Measurements from ENCODE around the gene MAPK8IP2. TPM values are rescaled to one million over a fixed set of nuclear protein-coding genes. Genes with fewer than 3 reads are reported as not detected.

Gene MAPK8IP2
- total and polyA plus RNA-seq, 2 of the 13 experiments (the other 11 are each of a cell fraction or from before 2014, with no cell fraction given) = 1.3 to 2.6 TPM

DNA sequence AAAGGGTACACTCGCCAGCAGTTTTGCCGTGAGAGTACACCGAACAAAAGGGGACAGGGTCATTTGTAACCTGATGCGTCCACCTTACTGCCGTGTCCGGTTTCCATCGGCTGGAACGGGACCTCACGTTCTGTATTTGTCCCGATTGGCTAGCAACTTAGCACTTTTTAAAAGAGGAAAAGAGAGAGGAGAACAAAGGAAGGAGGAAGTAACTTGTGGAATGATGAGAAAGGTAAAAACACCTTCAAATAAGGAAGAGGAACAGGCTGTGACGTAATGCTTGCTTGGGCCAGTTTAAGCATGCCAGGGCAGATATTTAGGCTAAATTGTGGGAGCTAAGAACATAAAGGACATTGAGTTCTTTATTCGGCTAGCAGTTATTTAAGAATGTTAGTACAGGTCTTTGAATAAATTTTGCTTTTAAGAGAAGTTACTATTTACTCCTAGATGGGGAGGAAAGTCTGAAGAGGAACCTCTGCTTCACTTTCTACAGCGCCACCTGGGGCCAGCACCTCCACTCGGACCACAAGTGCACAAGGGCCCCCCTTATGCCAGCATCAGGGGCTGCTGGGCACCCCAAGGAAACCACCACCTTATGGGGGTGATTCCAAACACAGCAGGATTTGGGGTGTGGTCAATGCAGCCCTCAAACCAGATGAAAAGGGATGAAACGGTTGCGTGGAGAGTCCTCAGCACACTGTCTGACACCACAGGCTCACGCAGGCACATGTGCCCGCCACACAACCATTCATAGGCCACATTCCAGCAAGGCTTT is 21.5 kb downstream of the MAPK8IP2 start (continued):
- TF ChIP-seq, protein P1, sequence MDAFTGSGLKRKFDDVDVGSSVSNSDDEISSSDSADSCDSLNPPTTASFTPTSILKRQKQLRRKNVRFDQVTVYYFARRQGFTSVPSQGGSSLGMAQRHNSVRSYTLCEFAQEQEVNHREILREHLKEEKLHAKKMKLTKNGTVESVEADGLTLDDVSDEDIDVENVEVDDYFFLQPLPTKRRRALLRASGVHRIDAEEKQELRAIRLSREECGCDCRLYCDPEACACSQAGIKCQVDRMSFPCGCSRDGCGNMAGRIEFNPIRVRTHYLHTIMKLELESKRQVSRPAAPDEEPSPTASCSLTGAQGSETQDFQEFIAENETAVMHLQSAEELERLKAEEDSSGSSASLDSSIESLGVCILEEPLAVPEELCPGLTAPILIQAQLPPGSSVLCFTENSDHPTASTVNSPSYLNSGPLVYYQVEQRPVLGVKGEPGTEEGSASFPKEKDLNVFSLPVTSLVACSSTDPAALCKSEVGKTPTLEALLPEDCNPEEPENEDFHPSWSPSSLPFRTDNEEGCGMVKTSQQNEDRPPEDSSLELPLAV (CRISPR knock-in tag; conservative IDR thresholded peaks at IDR 0.05; ENCODE audit: low read depth) = no peak
- no peak for TF ChIP-seq ATF6 (CRISPR knock-in tag; conservative IDR thresholded peaks at IDR 0.05)
- TF ChIP-seq HOXA7 (CRISPR knock-in tag; IDR thresholded peaks at IDR 0.05) = no peak
- no peak for TF ChIP-seq HMG20A (CRISPR knock-in tag; IDR thresholded peaks at IDR 0.05; ENCODE audit: borderline replicate concordance)
- TF ChIP-seq ZNF670 (CRISPR knock-in tag; IDR thresholded peaks at IDR 0.05; ENCODE audit: borderline replicate concordance) = no peak
- TF ChIP-seq, protein P2, sequence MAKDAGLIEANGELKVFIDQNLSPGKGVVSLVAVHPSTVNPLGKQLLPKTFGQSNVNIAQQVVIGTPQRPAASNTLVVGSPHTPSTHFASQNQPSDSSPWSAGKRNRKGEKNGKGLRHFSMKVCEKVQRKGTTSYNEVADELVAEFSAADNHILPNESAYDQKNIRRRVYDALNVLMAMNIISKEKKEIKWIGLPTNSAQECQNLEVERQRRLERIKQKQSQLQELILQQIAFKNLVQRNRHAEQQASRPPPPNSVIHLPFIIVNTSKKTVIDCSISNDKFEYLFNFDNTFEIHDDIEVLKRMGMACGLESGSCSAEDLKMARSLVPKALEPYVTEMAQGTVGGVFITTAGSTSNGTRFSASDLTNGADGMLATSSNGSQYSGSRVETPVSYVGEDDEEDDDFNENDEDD (CRISPR knock-in tag; IDR thresholded peaks at IDR 0.05; ENCODE audit: borderline replicate concordance) = no peak
- TF ChIP-seq ZNF614 (CRISPR knock-in tag; IDR thresholded peaks at IDR 0.05; ENCODE audit: borderline replicate concordance) = 0 out of 2 replicates have a peak, but pooled peaks have one; percentile 12
- no peak for TF ChIP-seq ADNP (CRISPR knock-in tag; IDR thresholded peaks at IDR 0.05)
- TF ChIP-seq IRF1 (CRISPR knock-in tag; IDR thresholded peaks at IDR 0.05; ENCODE audit: low read depth) = no peak
- no peak for TF ChIP-seq ZSCAN20 (CRISPR knock-in tag; IDR thresholded peaks at IDR 0.05; ENCODE audit: borderline replicate concordance)
- no peak for TF ChIP-seq HNRNPUL1 (IDR thresholded peaks at IDR 0.05; ENCODE audit: low read depth, low read length)
- TF ChIP-seq MAZ (IDR thresholded peaks at IDR 0.05; ENCODE audit: borderline replicate concordance, low read depth, low read length) = no peak
- TF ChIP-seq MAZ (CRISPR knock-in tag; IDR thresholded peaks at IDR 0.05; ENCODE audit: low read depth) = no peak
- no peak for TF ChIP-seq ZMYM3 (CRISPR knock-in tag; IDR thresholded peaks at IDR 0.05)
- no peak for TF ChIP-seq GATA4 (IDR thresholded peaks at IDR 0.05; ENCODE audit: borderline replicate concordance, low read depth)
- TF ChIP-seq, protein P3, sequence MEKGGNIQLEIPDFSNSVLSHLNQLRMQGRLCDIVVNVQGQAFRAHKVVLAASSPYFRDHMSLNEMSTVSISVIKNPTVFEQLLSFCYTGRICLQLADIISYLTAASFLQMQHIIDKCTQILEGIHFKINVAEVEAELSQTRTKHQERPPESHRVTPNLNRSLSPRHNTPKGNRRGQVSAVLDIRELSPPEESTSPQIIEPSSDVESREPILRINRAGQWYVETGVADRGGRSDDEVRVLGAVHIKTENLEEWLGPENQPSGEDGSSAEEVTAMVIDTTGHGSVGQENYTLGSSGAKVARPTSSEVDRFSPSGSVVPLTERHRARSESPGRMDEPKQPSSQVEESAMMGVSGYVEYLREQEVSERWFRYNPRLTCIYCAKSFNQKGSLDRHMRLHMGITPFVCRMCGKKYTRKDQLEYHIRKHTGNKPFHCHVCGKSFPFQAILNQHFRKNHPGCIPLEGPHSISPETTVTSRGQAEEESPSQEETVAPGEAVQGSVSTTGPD (CRISPR knock-in tag; IDR thresholded peaks at IDR 0.05) = no peak
- TF ChIP-seq ETV6 (CRISPR knock-in tag; conservative IDR thresholded peaks at IDR 0.05) = no peak; the same call in 1 of the 2 replicates
- no peak for TF ChIP-seq NFIB (CRISPR knock-in tag; IDR thresholded peaks at IDR 0.05; ENCODE audit: borderline replicate concordance)
- TF ChIP-seq ZSCAN9 (CRISPR knock-in tag; IDR thresholded peaks at IDR 0.05; ENCODE audit: borderline replicate concordance) = no peak
- TF ChIP-seq SIX4 (CRISPR knock-in tag; IDR thresholded peaks at IDR 0.05) = peak; percentile 90
